Measurements from ENCODE around the gene OTOGL.

The OTOGL gene

GRCh38 chr12:80268924-80269749, 169.8 kb downstream of the OTOGL start:
- TF ChIP-seq, protein P1, sequence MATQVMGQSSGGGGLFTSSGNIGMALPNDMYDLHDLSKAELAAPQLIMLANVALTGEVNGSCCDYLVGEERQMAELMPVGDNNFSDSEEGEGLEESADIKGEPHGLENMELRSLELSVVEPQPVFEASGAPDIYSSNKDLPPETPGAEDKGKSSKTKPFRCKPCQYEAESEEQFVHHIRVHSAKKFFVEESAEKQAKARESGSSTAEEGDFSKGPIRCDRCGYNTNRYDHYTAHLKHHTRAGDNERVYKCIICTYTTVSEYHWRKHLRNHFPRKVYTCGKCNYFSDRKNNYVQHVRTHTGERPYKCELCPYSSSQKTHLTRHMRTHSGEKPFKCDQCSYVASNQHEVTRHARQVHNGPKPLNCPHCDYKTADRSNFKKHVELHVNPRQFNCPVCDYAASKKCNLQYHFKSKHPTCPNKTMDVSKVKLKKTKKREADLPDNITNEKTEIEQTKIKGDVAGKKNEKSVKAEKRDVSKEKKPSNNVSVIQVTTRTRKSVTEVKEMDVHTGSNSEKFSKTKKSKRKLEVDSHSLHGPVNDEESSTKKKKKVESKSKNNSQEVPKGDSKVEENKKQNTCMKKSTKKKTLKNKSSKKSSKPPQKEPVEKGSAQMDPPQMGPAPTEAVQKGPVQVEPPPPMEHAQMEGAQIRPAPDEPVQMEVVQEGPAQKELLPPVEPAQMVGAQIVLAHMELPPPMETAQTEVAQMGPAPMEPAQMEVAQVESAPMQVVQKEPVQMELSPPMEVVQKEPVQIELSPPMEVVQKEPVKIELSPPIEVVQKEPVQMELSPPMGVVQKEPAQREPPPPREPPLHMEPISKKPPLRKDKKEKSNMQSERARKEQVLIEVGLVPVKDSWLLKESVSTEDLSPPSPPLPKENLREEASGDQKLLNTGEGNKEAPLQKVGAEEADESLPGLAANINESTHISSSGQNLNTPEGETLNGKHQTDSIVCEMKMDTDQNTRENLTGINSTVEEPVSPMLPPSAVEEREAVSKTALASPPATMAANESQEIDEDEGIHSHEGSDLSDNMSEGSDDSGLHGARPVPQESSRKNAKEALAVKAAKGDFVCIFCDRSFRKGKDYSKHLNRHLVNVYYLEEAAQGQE (IDR thresholded peaks at IDR 0.05; ENCODE audit: insufficient read depth in 1 of 2, low read depth in 2 of 2, low read length in 2 of 2), result no peak
- no peak for TF ChIP-seq POLR2AphosphoS5 (IDR thresholded peaks at IDR 0.05; ENCODE audit: low read depth, low read length)
- TF ChIP-seq FOXP2 (optimal IDR thresholded peaks at IDR 0.05; ENCODE audit: borderline replicate concordance, extremely low read depth, extremely low read length, insufficient read depth), result no peak
- TF ChIP-seq SIN3A (IDR thresholded peaks at IDR 0.05; ENCODE audit: borderline replicate concordance, insufficient read depth, low read length), result no peak
- no peak for TF ChIP-seq TAF1 (IDR thresholded peaks at IDR 0.05; ENCODE audit: borderline replicate concordance, insufficient read depth, low read length)

DNA sequence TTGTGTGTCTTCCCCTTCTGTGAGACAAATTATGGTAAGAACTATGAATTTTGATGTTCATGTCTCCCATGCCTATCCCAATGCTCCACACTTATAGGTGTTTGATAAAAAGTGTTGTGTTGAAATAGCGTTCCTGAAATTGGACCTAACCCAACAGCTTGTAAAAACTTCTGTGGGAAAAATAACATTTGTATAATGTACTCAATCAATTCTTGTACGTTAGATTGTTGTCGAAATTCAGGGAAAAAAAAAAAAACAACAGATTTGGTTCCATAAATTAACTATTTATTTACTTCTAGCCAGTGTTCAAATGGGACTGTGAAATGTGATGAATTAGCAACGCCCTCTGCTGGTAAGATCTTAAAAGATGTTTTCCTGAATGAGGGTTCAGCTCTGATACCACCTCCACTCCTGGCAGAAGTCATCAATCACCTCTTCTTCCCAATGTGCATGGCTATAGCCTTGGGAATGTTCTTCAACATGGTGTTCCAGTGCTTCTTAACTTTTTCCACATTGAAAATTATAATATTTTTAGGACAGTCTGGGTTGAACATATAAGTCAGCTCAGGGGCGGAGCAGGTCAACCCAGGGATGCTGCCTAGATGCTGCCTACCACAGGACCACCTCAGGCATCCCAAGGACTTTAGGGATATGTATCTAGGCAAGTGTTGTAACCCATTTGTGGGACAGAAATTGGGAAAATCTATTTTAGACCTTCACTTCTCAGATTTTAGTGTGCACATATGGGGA, 170.6 kb downstream of the OTOGL start:
- TF ChIP-seq, protein P1 (IDR thresholded peaks at IDR 0.05; ENCODE audit: insufficient read depth in 1 of 2, low read depth in 2 of 2, low read length in 2 of 2), result no peak
- no peak for TF ChIP-seq TAF1 (IDR thresholded peaks at IDR 0.05; ENCODE audit: borderline replicate concordance, insufficient read depth, low read length)
- no peak for TF ChIP-seq POLR2AphosphoS5 (IDR thresholded peaks at IDR 0.05; ENCODE audit: low read depth, low read length)

- TF ChIP-seq SIN3A (IDR thresholded peaks at IDR 0.05; ENCODE audit: borderline replicate concordance, insufficient read depth, low read length) (no peak), POLR2AphosphoS5 (IDR thresholded peaks at IDR 0.05; ENCODE audit: low read depth, low read length) (no peak), TAF1 (IDR thresholded peaks at IDR 0.05; ENCODE audit: borderline replicate concordance, insufficient read depth, low read length) (no peak), FOXP2 (optimal IDR thresholded peaks at IDR 0.05; ENCODE audit: borderline replicate concordance, extremely low read depth, extremely low read length, insufficient read depth) (no peak)
- TF ChIP-seq, protein P1 (IDR thresholded peaks at IDR 0.05; ENCODE audit: insufficient read depth in 1 of 2, low read depth in 2 of 2, low read length in 2 of 2), result no peak
Measured at GRCh38 chr12:80271780-80272179, 172.4 kb downstream of the OTOGL start.

DNA sequence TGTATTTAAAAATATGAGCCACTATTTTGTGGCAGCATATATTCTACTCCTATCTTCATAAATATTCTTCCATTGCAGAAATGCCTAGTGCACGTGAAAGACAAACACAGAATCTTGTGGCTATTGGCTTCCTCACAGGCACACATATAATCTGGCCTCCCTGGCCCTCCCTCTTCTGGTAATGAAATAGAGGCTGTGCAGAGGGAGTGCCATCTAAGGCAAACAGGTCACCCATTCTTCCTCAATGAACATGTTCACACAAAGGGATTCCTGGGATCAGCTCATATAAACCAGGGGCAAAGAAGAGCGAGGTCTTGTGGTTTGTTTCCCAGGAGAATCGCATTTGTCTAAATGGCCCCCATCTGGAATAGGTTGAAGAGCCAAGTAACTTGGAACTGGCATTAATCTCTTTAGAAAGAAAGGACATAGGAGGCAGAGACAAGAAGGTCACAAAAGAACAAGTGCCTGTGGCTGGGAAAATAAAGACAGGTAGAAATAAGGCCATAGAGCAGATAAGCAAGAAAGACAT, 173.1 kb downstream of the OTOGL start:
- TF ChIP-seq, protein P1 (IDR thresholded peaks at IDR 0.05; ENCODE audit: insufficient read depth in 1 of 2, low read depth in 2 of 2, low read length in 2 of 2), result no peak
- TF ChIP-seq FOXP2 (optimal IDR thresholded peaks at IDR 0.05; ENCODE audit: borderline replicate concordance, extremely low read depth, extremely low read length, insufficient read depth) (no peak), POLR2AphosphoS5 (IDR thresholded peaks at IDR 0.05; ENCODE audit: low read depth, low read length) (no peak), SIN3A (IDR thresholded peaks at IDR 0.05; ENCODE audit: borderline replicate concordance, insufficient read depth, low read length) (no peak), TAF1 (IDR thresholded peaks at IDR 0.05; ENCODE audit: borderline replicate concordance, insufficient read depth, low read length) (no peak)
